Thyroid gland (tissue), 4 donors: ENCODE results near the gene ADAMTS14.

Experiments used
- CTCF ChIP-seq, 6 experiments: fragments of 200-600 bp in 3 of 6; fragments of 450-650 bp in 3 of 6; sonication (generic) in 3 of 6; IDR thresholded peaks; one replicate each; pipeline ENCODE4 v1.5.1; 2016 to 2019; ENCODE audit warnings: antibody characterized with exemption in 6 of 6, mild to moderate bottlenecking in 2 of 6, inconsistent platforms in 1 of 6, moderate library complexity in 1 of 6
- POLR2A ChIP-seq, 2 donors: fragments of 450-650 bp; IDR thresholded peaks; one replicate each; pipeline ENCODE4 v1.6.1; 2017; ENCODE audit warnings: antibody characterized with exemption in 2 of 2, mild to moderate bottlenecking in 2 of 2, moderate library complexity in 1 of 2

GRCh38 chr10:70736525-70736924 is 64.2 kb downstream of the ADAMTS14 start:
- TF ChIP-seq CTCF (IDR thresholded peaks at IDR 0.05) (no peak), POLR2A (IDR thresholded peaks at IDR 0.05) (no peak)
